ENCODE results near the gene ADGRE2.

Gene ADGRE2

DNA sequence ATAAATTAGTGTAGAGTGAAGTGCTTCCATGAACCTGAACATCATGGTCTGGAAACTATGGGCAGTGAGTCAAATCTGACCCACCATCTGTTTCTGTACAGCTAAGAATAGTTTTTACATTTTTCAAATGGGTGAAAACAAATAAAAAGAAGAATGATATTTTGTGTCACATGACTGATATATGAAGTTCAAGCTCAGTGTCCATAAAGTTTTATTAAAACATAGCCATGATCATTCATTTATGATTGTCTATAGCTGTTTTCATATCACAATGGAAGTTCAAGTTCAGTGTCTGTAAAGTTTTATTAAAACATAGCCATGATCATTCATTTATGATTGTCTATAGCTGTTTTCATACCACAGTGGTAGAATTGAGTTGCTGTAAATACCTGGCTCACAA is 45.9 kb downstream of the ADGRE2 start:
- DNase-seq, result no peak

GRCh38 chr19:14731200-14731599 is 47.2 kb downstream of the ADGRE2 start:
- no peak for DNase-seq

- DNase-seq, result no peak
Observed at GRCh38 chr19:14728595-14728994, 49.8 kb downstream of the ADGRE2 start.

DNA sequence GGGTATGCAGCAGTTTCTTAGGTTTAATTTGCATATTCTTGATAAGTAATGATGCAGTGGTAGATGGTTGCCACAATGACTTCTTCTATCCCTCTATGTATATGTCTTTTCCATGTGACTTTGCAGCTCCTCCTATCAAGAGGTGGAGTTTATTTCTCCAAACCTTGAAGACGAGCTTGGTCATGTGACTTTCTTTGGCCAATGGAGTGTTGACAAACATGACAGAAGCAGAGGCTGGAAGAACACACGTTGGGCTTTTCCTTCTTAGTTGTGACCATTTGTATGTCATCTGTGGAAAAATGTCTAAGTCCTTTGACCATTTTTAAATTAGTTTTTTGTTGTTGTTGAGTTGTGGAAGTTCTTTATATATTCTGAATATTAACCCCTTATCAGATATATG is 56.2 kb downstream of the ADGRE2 start:
- no peak for DNase-seq

- no peak for DNase-seq
Observed at GRCh38 chr19:14719162-14719561, 59.2 kb downstream of the ADGRE2 start.

- no peak for DNase-seq
Observed at GRCh38 chr19:14718522-14719116, 59.7 kb downstream of the ADGRE2 start.

DNA sequence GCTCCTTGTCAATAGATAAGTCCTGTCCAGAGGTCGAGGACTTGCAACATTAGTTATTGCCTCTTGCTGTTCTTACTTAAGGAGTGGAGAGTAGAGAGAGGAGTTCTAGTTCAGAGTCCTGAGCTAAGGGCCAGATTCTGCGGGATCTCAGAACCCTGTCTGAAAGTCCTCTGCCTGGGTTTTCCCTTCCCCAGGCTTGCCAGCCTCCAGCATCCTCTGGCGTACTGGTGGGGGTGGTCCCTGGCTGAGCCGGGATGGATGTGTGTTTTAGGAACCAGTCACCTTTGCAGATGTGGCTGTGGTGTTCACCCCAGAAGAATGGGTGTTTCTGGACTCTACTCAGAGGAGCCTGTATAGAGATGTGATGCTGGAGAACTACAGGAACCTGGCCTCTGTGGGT is 62.5 kb downstream of the ADGRE2 start:
- no peak for DNase-seq

- DNase-seq, result no peak
Observed at GRCh38 chr19:14704450-14704849, 73.9 kb downstream of the ADGRE2 start.

GRCh38 chr19:14703833-14704232 is 74.5 kb downstream of the ADGRE2 start:
- no peak for DNase-seq

GRCh38 chr19:14700711-14701375 is 77.5 kb downstream of the ADGRE2 start:
- no peak for DNase-seq

GRCh38 chr19:14699641-14700040 is 78.7 kb downstream of the ADGRE2 start:
- peak in 1 of 2 experiments; percentile 13 for DNase-seq

DNA sequence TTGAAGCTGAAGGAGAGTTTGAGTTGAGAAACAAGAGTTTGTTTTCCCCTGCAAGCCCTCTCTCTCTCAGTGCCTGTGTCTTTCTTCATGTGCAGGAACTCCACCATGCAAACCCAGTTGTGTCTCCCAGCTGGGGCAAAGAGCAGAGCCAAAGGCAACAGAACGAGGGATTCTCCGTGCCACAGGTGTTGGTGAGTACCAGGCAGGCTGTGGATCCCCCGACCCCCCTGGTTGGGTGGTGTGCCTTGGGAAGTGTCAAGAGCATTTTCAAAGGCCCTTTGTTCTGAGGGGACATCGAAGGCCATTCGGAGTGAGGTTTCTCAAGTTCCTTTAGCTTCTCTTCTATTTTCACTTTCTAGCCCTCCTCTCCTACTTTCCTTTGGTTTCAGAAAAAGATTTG is 82.9 kb downstream of the ADGRE2 start:
- no peak for DNase-seq

- DNase-seq, result no peak
Observed at GRCh38 chr19:14694641-14695266, 83.6 kb downstream of the ADGRE2 start.

GRCh38 chr19:14689598-14690503 is 88.5 kb downstream of the ADGRE2 start, which contains the start of gene ZNF333:
Gene ZNF333 (plus strand): TSS chr19:14690048. CDS start chr19:14693492, 3,444 bp downstream.
- peak; percentile 88 to 90 for DNase-seq

DNA sequence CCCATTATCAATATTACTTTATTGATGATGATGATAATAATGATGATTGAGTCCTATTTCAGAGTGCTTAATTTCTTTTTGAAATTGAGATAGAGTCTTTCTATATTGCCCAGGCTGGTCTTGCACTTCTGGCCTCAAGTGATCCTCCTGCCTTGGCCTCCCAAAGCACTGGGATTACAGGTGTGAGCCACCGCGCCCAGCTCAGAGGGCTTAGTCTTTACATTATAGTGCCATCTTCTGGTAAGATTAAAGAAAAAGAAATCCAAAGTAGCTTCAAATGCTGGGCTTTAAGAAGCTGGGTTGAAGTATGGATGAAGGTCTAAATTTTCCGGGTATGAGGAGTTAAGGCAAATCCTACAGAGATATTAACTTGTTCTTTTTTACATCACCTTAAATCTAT is 91.9 kb downstream of the ADGRE2 start:
- DNase-seq, result peak in 1 of 2 experiments; percentile 34

DNA sequence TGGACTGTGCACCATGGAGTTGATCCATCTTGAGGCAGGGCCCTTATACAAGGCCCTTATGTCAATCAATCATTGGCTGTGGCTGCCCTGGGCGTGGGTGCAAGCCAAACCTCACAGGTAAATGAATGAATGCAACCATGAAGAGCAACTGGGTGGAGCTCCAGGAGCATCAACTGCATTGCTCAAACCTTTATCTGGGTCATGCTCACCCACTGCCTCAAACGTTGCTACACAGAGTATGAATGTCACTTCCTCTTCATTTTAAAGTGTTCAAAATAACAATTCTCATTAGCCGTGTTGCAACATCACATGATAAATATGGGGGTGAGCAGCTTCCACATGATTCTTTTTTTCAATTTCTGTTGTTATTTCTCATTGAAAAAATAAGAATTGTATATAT is 94.9 kb downstream of the ADGRE2 start:
- no peak for DNase-seq
